Measurements from ENCODE around the gene LAMA3. TPM values are rescaled to one million over a fixed set of nuclear protein-coding genes. Genes with fewer than 3 reads are reported as not detected.

LAMA3 gene
- total RNA-seq, 3 donors from 2014 or later (not counting 1 experiment from before 2014, with no cell fraction given): not detected

GRCh38 chr18:23876921-23877320 lies 187.7 kb downstream of the LAMA3 start:
- peaks cover 26% of the 10 kb centered on the region in 2 donors for H3K4me1 Mint-ChIP-seq
- intact Hi-C loops (cut with micrococcal nuclease): no loop called here

GRCh38 chr18:23877371-23877770 lies 188.1 kb downstream of the LAMA3 start:
- Mint-ChIP-seq H3K4me3 (no peak overlapping the region), H3K9me3 (no peaks in the 10 kb centered on the region), H3K36me3 (no peaks in the 10 kb centered on the region), H3K4me1 (peaks cover 21% of the 10 kb centered on the region in 2 donors), H3K27ac (no peak overlapping the region), H3K27me3 (ENCODE audit: low read depth in 2 of 2) (peaks cover 4 to 10% of the 10 kb centered on the region in 2 donors)
- H3K4me3 ChIP-seq (ENCODE audit: low read length): no peak overlapping the region
- ATAC-seq (no peak), DNase-seq (no peak)
- TF ChIP-seq CTCF (IDR thresholded peaks at IDR 0.05): no peak
- intact Hi-C loops (cut with micrococcal nuclease): no loop called here
- H3K27me3 ChIP-seq (ENCODE audit: control insufficient read depth, insufficient read depth, low read length): no peaks in the 10 kb centered on the region
- no peak overlapping the region for H3K27ac ChIP-seq (ENCODE audit: low read length)
- H3K4me1 ChIP-seq (ENCODE audit: control insufficient read depth, insufficient read depth, low read length): peaks cover 9% of the 10 kb centered on the region
- H3K36me3 ChIP-seq (ENCODE audit: control insufficient read depth, insufficient read depth, low read length): no peaks in the 10 kb centered on the region
- H3K9me3 ChIP-seq (ENCODE audit: control insufficient read depth, insufficient read depth, low read length): no peaks in the 10 kb centered on the region
- 72% methylated on average over 4 of the region's 4 CpGs for WGBS (ENCODE audit: insufficient coverage)

More at GRCh38 chr18:23876921-23877320, 187.7 kb downstream of the LAMA3 start:
- TF ChIP-seq CTCF (IDR thresholded peaks at IDR 0.05): no peak
- no peak overlapping the region for H3K27ac ChIP-seq (ENCODE audit: low read length)
- DNase-seq: no peak
- H3K27ac Mint-ChIP-seq: no peak overlapping the region
- WGBS (ENCODE audit: insufficient coverage): 92% methylated on average over 7 of the region's 7 CpGs
- H3K9me3 Mint-ChIP-seq: no peaks in the 10 kb centered on the region
- H3K27me3 ChIP-seq (ENCODE audit: control insufficient read depth, insufficient read depth, low read length): no peaks in the 10 kb centered on the region
- no peak for ATAC-seq
- H3K4me3 Mint-ChIP-seq: no peak overlapping the region
- peaks cover 14% of the 10 kb centered on the region for H3K4me1 ChIP-seq (ENCODE audit: control insufficient read depth, insufficient read depth, low read length)
- no peaks in the 10 kb centered on the region for H3K36me3 Mint-ChIP-seq
- no peaks in the 10 kb centered on the region for H3K36me3 ChIP-seq (ENCODE audit: control insufficient read depth, insufficient read depth, low read length)
- H3K27me3 Mint-ChIP-seq (ENCODE audit: low read depth in 2 of 2): peaks cover 4 to 10% of the 10 kb centered on the region in 2 donors
- H3K4me3 ChIP-seq (ENCODE audit: low read length): no peak overlapping the region
- no peaks in the 10 kb centered on the region for H3K9me3 ChIP-seq (ENCODE audit: control insufficient read depth, insufficient read depth, low read length)

GRCh38 chr18:23878336-23878900 lies 189.2 kb downstream of the LAMA3 start:
- ATAC-seq (no peak), DNase-seq (no peak)
- Histone ChIP-seq H3K4me3 (ENCODE audit: low read length) (no peak overlapping the region), H3K4me1 (ENCODE audit: control insufficient read depth, insufficient read depth, low read length) (no peaks in the 10 kb centered on the region), H3K9me3 (ENCODE audit: control insufficient read depth, insufficient read depth, low read length) (no peaks in the 10 kb centered on the region), H3K36me3 (ENCODE audit: control insufficient read depth, insufficient read depth, low read length) (no peaks in the 10 kb centered on the region), H3K27me3 (ENCODE audit: control insufficient read depth, insufficient read depth, low read length) (no peaks in the 10 kb centered on the region), H3K27ac (ENCODE audit: low read length) (no peak overlapping the region)
- Mint-ChIP-seq H3K4me1 (peaks cover 11% of the 10 kb centered on the region in 2 donors), H3K27me3 (ENCODE audit: low read depth in 2 of 2) (peaks cover 4 to 10% of the 10 kb centered on the region in 2 donors), H3K4me3 (no peak overlapping the region), H3K36me3 (no peaks in the 10 kb centered on the region), H3K27ac (no peak overlapping the region), H3K9me3 (no peaks in the 10 kb centered on the region)
- no peak for TF ChIP-seq CTCF (IDR thresholded peaks at IDR 0.05)
- intact Hi-C loops (cut with micrococcal nuclease): no loop called here
- WGBS (ENCODE audit: insufficient coverage): 95% methylated on average over 9 of the region's 11 CpGs

GRCh38 chr18:23879126-23879525 lies 189.9 kb downstream of the LAMA3 start:
- Histone ChIP-seq H3K4me3 (ENCODE audit: low read length) (no peak overlapping the region), H3K36me3 (ENCODE audit: control insufficient read depth, insufficient read depth, low read length) (no peaks in the 10 kb centered on the region), H3K9me3 (ENCODE audit: control insufficient read depth, insufficient read depth, low read length) (no peaks in the 10 kb centered on the region), H3K27ac (ENCODE audit: low read length) (no peak overlapping the region), H3K27me3 (ENCODE audit: control insufficient read depth, insufficient read depth, low read length) (no peaks in the 10 kb centered on the region), H3K4me1 (ENCODE audit: control insufficient read depth, insufficient read depth, low read length) (no peaks in the 10 kb centered on the region)
- ATAC-seq (no peak), DNase-seq (no peak)
- peaks cover 4 to 10% of the 10 kb centered on the region in 2 donors for H3K27me3 Mint-ChIP-seq (ENCODE audit: low read depth in 2 of 2)
- no peaks in the 10 kb centered on the region for H3K36me3 Mint-ChIP-seq
- intact Hi-C loops (cut with micrococcal nuclease): no loop called here
- H3K4me3 Mint-ChIP-seq: no peak overlapping the region
- H3K27ac Mint-ChIP-seq: no peak overlapping the region
- peaks cover 4 to 5% of the 10 kb centered on the region in 2 donors for H3K4me1 Mint-ChIP-seq
- TF ChIP-seq CTCF (IDR thresholded peaks at IDR 0.05): no peak
- WGBS (ENCODE audit: insufficient coverage): 94% methylated on average over 13 of the region's 13 CpGs
- H3K9me3 Mint-ChIP-seq: no peaks in the 10 kb centered on the region

All from natural killer cell (primary cell).